BE2C (cell line): ENCODE data around the gene NKX2-1.
"Not testable (repeated sequence)": the region's sequence is repeated elsewhere in the genome, so short reads cannot be mapped to it uniquely, and the experiment has no call there.

ENCODE experiments used
- DNase-seq: peaks from one replicate; pipeline ENCODE4 v3.0.0-alpha.2; 2020
- H3K27me3 ChIP-seq: fragments of 250-450 bp; sonication (Bioruptor Pico); 2 replicates; pipeline ENCODE4 v1.5.1; 2020; ENCODE audit warnings: mild to moderate bottlenecking
- H3K36me3 ChIP-seq: fragments of 250-450 bp; sonication (Bioruptor Pico); 2 replicates; pipeline ENCODE4 v1.5.1; 2020; ENCODE audit warnings: mild to moderate bottlenecking
- H3K4me1 ChIP-seq: fragments of 250-450 bp; sonication (Bioruptor Pico); 2 replicates; pipeline ENCODE4 v1.5.1; 2020
- H3K4me3 ChIP-seq: 2 replicates; pipeline ENCODE4 v1.5.1; 2011; ENCODE audit warnings: low read depth, low read length
- H3K9me3 ChIP-seq: fragments of 250-450 bp; sonication (Bioruptor Pico); 2 replicates; pipeline ENCODE4 v1.5.1; 2020
- CTCF ChIP-seq: IDR thresholded peaks from 2 replicates; pipeline ENCODE4 v1.5.1; 2012; ENCODE audit warnings: mild to moderate bottlenecking, low read depth, low read length

NKX2-1 gene

GRCh38 chr14:36479344-36479743 lies 40.7 kb downstream of the NKX2-1 start:
- no peaks in the 10 kb centered on the region for H3K4me1 ChIP-seq
- TF ChIP-seq CTCF: no peak
- DNase-seq: no peak
- H3K9me3 ChIP-seq: no peaks in the 10 kb centered on the region
- peaks cover 7% of the 10 kb centered on the region for H3K27me3 ChIP-seq
- H3K4me3 ChIP-seq: no peak overlapping the region
- H3K36me3 ChIP-seq: no peaks in the 10 kb centered on the region

- H3K9me3 ChIP-seq: no peaks in the 10 kb centered on the region
- DNase-seq: no peak
- H3K36me3 ChIP-seq: no peaks in the 10 kb centered on the region
- H3K27me3 ChIP-seq: peaks cover 3% of the 10 kb centered on the region
- no peak overlapping the region for H3K4me3 ChIP-seq
- TF ChIP-seq CTCF: no peak
- H3K4me1 ChIP-seq: no peaks in the 10 kb centered on the region
Observed at GRCh38 chr14:36478782-36479181, 41.2 kb downstream of the NKX2-1 start.

- peaks cover 3% of the 10 kb centered on the region for H3K27me3 ChIP-seq
- no peak overlapping the region for H3K4me3 ChIP-seq
- TF ChIP-seq CTCF: no peak
- no peak for DNase-seq
- H3K9me3 ChIP-seq: no peaks in the 10 kb centered on the region
- H3K36me3 ChIP-seq: no peaks in the 10 kb centered on the region
- no peaks in the 10 kb centered on the region for H3K4me1 ChIP-seq
Observed at GRCh38 chr14:36477266-36477665, 42.8 kb downstream of the NKX2-1 start.

- H3K9me3 ChIP-seq, H3K4me1 ChIP-seq, H3K36me3 ChIP-seq, DNase-seq, H3K27me3 ChIP-seq, H3K4me3 ChIP-seq: not testable (repeated sequence)
Observed at GRCh38 chr14:36476061-36476460, 44.0 kb downstream of the NKX2-1 start.

- no peaks in the 10 kb centered on the region for H3K4me1 ChIP-seq
- no peak for DNase-seq
- H3K27me3 ChIP-seq: peaks cover 3% of the 10 kb centered on the region
- TF ChIP-seq CTCF: no peak
- no peaks in the 10 kb centered on the region for H3K36me3 ChIP-seq
- no peaks in the 10 kb centered on the region for H3K9me3 ChIP-seq
- H3K4me3 ChIP-seq: no peak overlapping the region
Observed at GRCh38 chr14:36474593-36474992, 45.4 kb downstream of the NKX2-1 start.

GRCh38 chr14:36471431-36471830 lies 48.6 kb downstream of the NKX2-1 start:
- no peaks in the 10 kb centered on the region for H3K4me1 ChIP-seq
- no peaks in the 10 kb centered on the region for H3K36me3 ChIP-seq
- 0 out of 2 replicates have a peak, but pooled peaks cover 4% of the 10 kb centered on the region for H3K27me3 ChIP-seq
- no peak overlapping the region for H3K4me3 ChIP-seq
- no peaks in the 10 kb centered on the region for H3K9me3 ChIP-seq
- DNase-seq: no peak
- no peak for TF ChIP-seq CTCF

- H3K36me3 ChIP-seq: no peaks in the 10 kb centered on the region
- TF ChIP-seq CTCF: no peak
- H3K27me3 ChIP-seq: peaks cover 12% of the 10 kb centered on the region
- no peak overlapping the region for H3K4me3 ChIP-seq
- no peak for DNase-seq
- H3K9me3 ChIP-seq: no peaks in the 10 kb centered on the region
- no peaks in the 10 kb centered on the region for H3K4me1 ChIP-seq
Observed at GRCh38 chr14:36467332-36467731, 52.7 kb downstream of the NKX2-1 start.
